Large intestine (tissue), 3 donors: ENCODE results near the gene MFAP4. TPM values are rescaled to one million over a fixed set of nuclear protein-coding genes. Genes with fewer than 3 reads are reported as not detected.

Source experiments
- DNase-seq, 2 donors: peaks; one replicate each; pipeline versions ENCODE4 v3.0.0 to v3.0.0-alpha.2; 2013
- H3K27ac ChIP-seq: one replicate; pipeline ENCODE4 v1.5.1; 2013; ENCODE audit warnings: low read length
- H3K27me3 ChIP-seq: 2 replicates; pipeline ENCODE4 v1.6.1; 2013; ENCODE audit warnings: low read length; ENCODE audit not compliant: control insufficient read depth, insufficient read depth
- H3K36me3 ChIP-seq: 2 replicates; pipeline ENCODE4 v1.6.1; 2013; ENCODE audit warnings: low read length; ENCODE audit not compliant: control insufficient read depth, insufficient read depth
- H3K4me1 ChIP-seq: one replicate; pipeline ENCODE4 v1.6.1; 2013; ENCODE audit warnings: low read length; ENCODE audit not compliant: control insufficient read depth, insufficient read depth
- H3K4me3 ChIP-seq: one replicate; pipeline ENCODE4 v1.5.1; 2013; ENCODE audit warnings: low read length
- H3K9me3 ChIP-seq: one replicate; pipeline ENCODE4 v1.6.1; 2013; ENCODE audit warnings: mild to moderate bottlenecking, low read depth, low read length, moderate library complexity; ENCODE audit not compliant: control insufficient read depth
- WGBS: methylation state at CpG from one replicate; pipeline ENCODE4 v1.1.5; 2013; ENCODE audit warnings: low lambda C conversion rate; ENCODE audit not compliant: insufficient coverage; 5-methylcytosine and 5-hydroxymethylcytosine counted together
- polyA plus RNA-seq: library from polyadenylated mRNA; unstranded; fragments of 120-200 nt; gene quantifications from one replicate; pipeline ENCODE4 v1.2.1, GENCODE V29; 2013

The MFAP4 gene
- polyA plus RNA-seq, 1 donor = 116 TPM

DNA sequence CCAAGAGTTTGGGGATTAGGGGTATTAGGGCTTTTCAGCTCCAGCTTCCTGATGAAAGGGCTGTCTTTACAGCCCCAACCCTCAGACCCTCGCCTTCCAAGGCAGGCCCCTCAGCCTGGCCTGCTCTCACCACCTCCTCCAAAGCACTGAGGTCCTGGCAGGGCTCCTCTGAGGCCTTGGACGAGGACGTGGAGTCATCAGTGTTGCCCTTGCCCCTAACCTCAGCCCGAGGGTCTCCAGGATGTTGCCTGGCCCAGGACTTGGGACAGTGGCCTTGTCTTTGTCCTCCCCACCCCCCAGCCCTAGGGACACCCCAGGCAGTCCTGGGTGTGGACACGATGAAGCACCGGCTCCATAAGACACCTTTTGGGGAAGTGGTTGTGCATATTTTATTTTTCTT, 52.7 kb downstream of the MFAP4 start:
- Histone ChIP-seq H3K9me3 (no peaks in the 10 kb centered on the region), H3K27me3 (no peaks in the 10 kb centered on the region), H3K36me3 (peaks cover 31% of the 10 kb centered on the region), H3K27ac (no peak overlapping the region), H3K4me3 (no peak overlapping the region), H3K4me1 (peaks cover 28% of the 10 kb centered on the region)
- no CpG with 5 or more reads among the region's 6 CpGs for WGBS
- no peak for DNase-seq

DNA sequence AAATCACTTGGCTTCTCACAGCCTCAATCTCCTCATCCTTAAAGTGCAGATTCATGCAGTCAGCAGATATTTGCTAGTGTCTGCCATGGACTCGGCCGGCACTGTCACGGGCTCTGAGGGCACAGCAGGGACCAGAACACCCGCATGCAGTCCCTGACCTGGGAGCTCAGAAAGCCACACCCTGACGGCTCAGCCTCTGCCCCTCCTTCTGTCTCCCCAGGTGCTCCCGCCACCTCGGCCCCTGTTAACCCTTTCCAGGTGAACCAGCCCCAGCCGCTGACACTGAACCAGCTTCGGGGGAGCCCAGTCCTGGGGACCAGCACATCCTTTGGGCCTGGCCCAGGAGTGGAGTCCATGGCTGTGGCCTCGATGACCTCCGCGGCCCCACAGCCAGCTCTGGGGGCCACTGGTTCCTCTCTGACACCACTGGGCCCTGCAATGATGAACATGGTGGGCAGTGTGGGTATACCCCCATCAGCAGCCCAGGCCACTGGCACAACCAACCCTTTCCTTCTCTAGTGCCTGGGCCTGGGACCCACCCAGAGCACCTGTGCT, 53.2 kb downstream of the MFAP4 start:
- H3K9me3 ChIP-seq = no peaks in the 10 kb centered on the region
- H3K4me1 ChIP-seq = peaks cover 25% of the 10 kb centered on the region
- H3K27me3 ChIP-seq = no peaks in the 10 kb centered on the region
- no peak overlapping the region for H3K4me3 ChIP-seq
- H3K27ac ChIP-seq = no peak overlapping the region
- DNase-seq = peak in 1 of 2 donors; percentile 22
- peaks cover 36% of the 10 kb centered on the region for H3K36me3 ChIP-seq
- no CpG with 5 or more reads among the region's 12 CpGs for WGBS

Other genes with a start within 250 kb of the MFAP4 start
- gene EPN2, start 149.8 kb downstream of the MFAP4 start, polyA plus RNA-seq = 24.2 TPM
- 19.8 TPM for gene B9D1, start 24.5 kb downstream of the MFAP4 start, polyA plus RNA-seq
- gene MAPK7, start 8.7 kb downstream of the MFAP4 start, polyA plus RNA-seq = 20.4 TPM
- gene RNF112, start 24.0 kb upstream of the MFAP4 start, polyA plus RNA-seq = 3.7 TPM
- 1.1 TPM for gene SLC47A1, start 146.7 kb upstream of the MFAP4 start, polyA plus RNA-seq